Measurements from ENCODE around the gene IPO4.
"Not testable (repeated sequence)": the region's sequence is repeated elsewhere in the genome, so short reads cannot be mapped to it uniquely, and the experiment has no call there.

IPO4 gene

DNA sequence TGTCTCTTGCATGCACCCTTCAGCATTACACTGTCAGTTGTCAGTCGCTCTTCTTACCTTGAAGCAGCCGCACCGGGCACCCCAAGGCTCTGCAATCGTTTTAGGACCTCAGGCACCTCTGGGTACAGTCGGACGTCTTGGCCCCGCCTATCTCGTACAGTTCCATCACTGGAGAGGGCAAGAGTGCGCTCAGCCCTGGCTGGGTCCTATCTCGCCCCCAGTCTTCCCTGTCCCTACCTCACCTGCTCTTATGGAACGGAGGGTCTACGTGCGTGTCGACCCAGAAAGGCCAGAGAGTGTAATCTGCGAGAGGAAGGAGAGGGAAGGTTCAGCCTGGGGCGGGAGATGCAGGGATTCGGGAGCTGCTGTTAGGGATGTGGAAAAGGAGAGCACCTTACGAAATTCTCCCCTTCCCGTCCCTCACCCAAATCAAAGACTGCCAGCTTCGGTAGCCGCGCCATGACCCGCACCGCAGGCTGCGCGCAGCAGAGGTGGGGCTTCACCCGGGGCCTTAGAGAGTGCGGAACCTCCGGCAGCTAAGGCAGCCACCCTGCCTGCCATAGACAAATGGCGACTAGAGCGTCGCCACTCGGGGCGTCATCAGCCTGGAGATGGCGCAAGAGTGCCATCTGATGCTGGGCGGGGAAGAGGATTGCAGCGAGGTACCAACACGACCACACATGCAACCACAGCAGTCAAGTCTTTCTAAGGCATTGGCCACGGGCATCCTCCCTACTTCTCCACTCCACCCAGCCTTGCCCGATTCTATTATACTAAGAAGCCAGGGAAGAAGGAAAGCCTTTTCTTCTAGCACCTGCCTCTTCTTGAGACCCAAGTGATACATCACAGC is 27.1 kb upstream of the IPO4 start, which contains the start of gene MDP1:
Gene MDP1 (minus strand): TSS at position 572 of the 850 bp plus-strand sequence. CDS start 111 bp downstream, at position 461.
- peak; percentile 89 for DNase-seq

DNA sequence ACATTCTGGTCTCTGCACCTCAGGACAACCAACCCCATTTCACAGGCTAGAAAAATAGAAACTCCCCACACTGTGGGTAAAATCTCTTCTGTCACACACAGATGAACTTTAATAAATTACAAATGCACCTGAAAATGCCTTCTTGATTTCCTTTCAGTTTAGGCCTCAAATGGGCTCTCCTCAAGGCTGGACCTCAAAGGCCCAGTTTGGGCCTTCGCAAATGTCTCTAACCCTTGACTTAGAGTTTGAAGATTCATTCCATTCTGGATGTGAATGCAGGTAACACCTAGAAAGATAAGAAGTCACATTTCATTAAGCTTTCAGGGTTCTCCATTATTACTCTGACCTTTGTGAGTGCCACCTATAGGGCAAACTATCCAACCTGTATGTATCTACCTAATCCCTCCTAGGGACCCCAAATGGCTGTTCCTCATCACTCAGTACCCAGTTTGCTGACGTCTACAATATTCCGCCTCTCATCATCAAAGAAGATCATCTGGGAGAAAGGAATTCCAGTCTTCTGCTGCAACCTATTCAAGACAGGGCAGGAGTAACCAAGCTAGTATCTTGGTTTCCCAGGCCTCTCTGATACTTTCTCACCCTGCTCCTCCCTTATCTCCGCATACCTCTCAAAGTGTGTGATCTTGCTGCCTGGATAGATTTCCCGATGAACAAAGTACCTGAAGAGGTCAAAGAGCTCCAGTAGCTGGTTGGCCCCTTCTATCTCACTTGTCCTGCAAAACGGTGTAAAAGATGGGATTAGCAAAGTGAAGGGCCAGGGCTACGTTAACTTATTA is 25.4 kb upstream of the IPO4 start:
- DNase-seq: no peak

DNA sequence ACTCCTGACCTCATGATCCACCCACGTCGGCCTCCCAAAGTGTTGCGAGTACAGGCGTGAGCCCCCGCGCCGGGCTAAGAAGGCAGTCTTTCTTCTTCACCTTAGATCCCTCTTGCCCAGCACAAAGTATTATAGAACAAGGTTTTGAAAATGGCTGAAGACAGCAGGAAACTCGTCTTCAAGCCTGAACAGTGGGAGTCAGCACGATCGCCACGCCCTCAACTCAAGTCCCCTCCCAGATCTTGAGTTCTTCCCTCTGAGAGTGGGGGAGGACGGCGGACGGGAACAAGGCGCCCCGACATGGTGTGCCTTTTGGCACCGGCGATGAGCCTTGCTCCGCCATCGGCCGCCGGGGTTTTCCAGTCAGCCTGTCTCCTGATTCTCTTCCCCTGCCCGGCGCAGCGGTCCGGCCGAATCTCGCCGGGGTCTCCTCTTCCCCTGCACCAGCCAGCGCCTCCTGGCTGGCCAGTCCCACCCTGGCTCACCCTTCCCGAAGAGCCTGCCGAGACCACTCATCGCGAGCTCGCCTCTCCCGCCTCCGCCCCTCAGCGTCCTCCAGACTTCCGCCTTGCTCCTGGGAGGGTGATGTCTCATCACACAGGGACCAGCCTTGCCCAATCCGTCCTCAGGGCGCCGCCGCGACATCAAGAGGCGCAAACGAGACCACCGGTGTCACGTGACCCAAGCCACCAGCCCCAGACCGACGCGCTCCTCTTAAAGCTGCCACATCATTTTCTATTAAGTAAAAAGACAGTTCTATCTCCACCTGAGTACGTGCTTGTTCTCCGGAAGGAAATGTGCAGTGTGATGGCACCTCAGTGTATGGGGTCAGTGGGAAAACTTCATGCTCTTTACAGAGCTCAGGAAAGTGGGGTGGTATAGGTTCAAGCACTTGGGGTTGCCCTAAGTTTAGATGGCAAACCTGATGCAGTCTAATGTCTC is 24.6 kb upstream of the IPO4 start, which contains the start of gene CHMP4A:
Gene CHMP4A (minus strand): TSS at position 565 of the 942 bp plus-strand sequence. CDS start 49 bp downstream, at position 516.
- peak; percentile 98 for DNase-seq

DNA sequence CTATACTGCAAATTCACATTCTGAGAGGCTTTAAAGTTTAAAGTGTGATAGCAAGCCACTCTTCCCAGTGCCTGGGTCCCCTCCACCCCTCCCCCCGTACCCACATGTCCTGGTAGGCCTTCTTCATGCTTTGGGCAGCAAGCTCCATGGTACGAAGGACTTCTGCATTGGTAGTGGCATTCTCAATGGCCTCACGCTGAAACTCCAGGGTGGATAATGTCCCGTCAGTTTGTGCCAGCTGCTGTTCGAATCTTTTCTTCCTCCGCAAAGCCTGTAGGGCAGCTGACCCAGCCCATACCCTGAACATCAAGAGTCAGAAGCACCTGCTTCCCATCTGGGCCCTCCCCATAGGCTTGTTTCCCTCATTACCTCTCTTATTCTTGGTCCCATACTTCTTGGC is 22.7 kb upstream of the IPO4 start:
- no peak for DNase-seq

DNA sequence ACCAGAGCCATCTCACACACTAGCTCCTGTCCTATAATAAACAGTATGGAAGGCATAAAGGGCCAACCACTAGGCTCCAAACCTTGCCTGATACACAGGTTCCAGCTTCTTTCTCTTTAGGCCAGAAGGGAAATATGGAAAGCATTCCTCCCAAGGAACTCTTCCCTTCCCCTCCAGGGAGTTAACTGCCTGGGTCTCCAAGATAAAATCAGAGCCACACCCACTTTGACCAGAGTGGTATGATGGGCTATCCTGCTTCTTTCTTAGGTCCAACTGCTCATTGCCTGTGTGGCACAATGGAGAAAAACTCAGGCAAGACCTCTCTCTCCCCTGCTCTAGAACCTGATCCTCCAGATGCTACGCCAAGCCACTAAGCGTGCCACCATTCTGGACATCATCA is 19.0 kb upstream of the IPO4 start:
- DNase-seq: no peak

DNA sequence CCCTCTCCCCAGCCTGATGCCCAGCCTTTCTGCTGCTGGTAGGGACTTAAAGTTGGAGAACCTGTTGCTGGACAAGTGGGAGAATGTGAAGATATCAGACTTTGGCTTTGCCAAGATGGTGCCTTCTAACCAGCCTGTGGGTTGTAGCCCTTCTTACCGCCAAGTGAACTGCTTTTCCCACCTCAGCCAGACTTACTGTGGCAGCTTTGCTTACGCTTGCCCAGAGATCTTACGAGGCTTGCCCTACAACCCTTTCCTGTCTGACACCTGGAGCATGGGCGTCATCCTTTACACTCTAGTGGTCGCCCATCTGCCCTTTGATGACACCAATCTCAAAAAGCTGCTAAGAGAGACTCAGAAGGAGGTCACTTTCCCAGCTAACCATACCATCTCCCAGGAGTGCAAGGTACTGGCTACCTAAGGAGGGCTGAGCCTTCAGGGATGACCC is 18.5 kb upstream of the IPO4 start:
- DNase-seq: no peak

DNA sequence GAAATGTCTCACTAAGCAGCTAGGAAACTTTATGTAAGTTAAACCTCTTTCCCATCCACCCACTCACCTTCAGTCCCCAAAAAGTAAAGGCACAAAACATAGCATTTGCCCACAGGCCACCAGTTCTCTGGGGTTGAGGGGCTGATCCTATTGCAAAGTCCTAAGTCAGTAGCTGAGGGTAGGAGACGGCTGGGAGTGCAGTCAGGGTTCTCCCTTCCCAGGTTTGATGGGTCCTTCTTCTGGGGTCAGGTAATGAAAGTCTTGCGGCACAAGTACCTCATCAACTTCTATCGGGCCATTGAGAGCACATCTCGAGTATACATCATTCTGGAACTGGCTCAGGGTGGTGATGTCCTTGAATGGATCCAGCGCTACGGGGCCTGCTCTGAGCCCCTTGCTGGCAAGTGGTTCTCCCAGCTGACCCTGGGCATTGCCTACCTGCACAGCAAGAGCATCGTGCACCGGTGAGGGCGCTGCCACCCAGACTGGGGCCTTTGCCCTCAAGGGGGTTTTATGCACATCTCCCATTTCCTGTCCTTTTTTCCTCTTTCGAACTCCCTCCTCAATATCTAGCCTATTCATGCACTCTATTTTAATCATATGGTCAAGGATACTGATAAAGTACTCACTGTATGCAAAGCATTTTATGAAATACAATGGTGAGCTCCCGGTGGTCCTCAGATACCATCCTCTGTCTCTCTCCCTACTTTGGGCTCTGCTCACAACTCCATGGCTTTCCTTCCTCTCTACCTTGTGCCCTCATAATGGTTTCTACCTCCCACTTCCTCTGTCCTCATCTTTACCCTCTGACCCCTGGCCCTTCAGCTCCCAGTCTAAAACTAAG is 17.9 kb upstream of the IPO4 start:
- DNase-seq: no peak

DNA sequence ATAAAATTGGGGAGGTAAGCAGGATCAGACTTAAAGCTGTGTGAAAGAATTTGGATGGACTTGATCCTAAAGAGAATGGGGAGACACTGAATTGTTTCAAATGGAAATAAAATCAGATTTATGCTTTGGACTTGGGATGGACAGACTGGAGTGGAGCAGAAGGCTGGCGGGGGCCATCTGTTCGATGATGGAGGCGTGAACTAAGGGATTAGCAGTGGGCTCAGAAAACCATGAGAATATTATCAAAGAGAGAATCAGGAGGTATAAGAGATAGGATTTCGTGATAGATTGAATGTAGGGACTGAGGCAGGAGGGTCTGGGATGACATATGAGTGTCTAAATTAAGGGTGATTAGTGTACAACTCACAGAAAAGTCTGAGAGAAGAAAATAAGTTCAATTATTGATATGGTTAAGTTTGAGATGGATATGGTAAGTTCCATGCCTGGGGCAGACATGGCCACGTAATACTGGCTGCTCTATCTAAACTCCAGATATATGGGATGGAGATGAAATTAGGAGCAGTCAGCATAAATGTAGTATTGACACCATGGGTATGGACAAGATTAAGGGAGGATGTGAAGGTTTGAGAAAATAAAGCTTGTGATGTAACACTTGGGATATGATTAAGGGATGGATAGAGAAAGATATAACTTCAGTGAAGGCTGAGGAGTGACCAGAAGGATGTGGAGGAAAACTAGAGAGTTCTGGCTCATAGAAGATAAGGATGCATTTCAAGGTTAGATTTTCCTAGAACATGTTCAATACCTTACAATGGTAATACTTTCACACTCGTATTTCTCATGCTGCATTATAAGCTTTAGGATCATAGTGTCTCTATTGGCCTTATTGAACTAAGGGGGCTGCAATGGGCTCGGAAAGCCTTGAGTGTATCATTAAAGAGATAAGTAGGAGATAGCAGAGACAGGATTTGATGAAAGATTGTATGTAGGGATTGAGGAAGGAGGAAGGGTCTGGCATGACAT is 15.8 kb upstream of the IPO4 start:
- DNase-seq: no peak

DNA sequence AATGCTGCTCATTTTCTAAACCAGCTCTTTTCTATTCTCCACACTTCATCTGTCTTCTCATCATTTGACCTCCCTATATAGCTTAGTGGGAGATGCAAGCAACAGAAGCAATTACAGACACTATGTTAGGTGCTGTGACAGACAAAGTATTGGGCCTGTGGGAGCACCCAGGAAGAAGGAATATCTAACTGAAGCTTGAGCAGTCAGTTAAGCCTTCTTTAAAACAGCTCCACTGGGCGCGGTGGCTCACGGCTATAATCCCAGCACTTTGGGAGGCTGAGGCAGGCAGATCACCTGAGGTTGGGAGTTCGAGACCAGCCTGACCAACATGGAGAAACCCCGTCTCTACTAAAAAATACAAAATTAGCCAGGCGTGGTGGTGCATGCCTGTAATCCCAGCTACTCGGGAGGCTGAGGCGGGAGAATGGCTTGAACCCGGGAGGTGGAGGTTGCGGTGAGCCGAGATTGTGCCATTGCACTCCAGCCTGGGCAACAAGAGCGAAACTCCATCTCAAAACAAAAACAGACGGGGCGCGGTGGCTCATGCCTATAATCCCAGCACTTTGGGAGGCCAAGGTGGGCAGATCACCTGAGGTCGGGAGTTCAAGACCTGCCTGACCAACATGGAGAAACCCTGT is 14.8 kb upstream of the IPO4 start:
- not testable (repeated sequence) for DNase-seq

DNA sequence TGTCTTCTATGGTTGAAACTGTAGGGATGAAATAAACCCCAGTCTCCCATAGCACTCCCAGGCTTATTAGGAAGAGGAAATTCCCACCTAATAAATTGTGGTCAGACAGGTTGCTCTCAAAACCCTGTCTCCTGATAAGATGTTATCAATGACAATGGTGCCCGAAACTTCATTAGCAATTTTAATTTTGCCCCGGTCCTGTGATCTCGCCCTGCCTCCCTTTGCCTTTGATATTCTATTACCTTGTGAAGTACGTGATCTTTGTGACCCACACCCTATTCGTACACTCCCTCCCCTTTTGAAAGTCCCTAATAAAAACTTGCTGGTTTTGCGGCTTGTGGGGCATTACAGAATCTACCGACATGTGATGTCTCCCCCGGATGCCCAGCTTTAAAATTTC is 13.9 kb upstream of the IPO4 start:
- not testable (repeated sequence) for DNase-seq

DNA sequence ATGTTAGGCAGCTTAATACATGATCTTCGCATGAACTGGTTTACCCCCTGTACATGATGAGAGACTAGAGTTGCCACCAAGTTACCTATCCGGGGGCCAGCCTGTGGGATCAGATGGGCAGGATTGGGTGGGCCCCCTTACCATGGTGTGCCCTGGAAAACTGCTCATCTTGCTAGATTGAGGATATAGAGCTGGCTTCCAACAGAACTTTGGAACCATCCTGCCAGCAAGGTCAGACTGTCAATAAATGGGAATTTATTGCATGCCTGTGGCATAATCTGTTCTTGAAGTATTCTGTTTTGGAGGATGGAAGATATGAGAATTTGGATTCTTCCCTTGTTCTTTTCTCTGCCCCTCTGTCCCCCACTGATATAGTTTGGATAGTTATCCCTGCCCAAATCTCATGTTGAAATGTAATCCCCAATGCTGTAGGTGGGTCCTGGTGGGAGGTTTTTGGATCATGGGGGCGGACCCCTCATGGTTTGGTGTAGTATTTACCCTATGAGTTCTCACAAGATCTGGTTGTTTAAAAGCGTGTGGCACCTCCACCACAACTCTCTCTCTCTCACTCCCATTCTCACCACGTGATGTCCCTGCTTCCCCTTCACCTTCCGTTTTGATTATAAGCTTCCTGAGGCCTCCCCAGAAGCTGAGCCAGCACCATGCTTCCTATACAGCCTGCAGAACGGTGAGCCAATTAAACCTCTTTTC is 10.4 kb upstream of the IPO4 start:
- no peak for DNase-seq

DNA sequence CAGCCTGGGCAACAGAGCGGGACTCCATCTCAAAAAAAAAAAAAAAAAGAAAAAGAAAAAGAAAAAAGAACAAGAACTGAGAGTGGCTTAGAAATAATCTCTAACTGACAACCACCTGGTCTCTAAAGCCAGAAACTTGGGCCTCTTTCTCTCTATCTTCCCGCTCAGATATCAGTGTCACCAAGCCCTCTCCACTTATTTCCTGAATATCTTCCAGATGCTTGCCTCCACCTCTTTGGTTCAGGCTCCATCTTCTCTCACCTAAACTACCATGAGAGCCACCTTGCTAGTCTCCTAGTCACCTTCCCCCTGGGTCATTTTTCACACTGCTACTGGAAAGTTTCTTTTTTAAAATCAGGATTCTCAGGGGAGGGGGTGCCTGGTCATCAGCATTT is 8.4 kb upstream of the IPO4 start:
- DNase-seq: no peak

DNA sequence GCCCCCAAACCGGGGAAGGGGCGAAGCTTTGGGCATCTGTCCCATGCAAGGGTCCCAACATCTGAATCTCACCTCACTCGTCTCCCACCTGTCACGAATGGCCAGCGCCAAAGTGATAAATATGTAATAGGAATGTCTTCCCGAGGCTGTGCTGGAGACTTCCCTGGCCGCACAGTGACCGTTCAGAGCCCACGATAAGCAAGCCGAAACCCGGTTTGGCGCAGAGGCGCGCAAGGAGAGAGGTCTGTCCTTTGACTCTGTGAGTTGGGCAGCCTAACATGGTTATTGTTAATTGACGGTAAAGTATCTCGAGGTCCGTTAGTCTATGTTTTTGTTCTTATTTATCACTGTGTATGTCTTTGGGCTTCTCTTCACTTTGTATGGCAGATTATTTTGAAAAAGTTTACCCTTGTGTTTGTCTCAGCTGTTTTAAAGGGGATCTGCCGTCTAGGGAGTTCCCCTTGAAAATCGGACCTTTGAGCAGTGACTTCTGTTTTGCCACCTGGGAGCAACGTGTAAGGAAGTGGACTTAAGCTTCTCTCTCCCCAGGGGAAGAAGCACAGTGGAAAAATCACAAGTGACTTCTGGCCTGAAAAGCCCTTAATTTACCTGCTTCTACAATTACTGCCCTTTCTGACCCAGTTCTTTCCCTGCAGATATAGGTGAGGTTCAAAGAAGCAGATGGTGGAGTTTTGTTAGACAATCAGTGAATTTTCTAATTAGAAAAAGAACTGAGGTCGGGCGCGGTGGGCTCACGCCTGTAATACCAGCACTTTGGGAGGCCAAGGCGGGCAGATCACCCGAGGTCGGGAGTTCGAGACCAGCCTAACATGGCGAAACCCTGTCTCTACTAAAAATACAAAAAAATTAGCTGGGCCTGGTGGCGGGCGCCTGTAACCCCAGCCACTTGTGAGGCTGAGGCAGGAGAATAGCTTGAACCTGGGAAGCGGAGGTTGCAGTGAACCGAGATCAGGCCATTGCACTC is 7.7 kb upstream of the IPO4 start:
- DNase-seq: no peak

DNA sequence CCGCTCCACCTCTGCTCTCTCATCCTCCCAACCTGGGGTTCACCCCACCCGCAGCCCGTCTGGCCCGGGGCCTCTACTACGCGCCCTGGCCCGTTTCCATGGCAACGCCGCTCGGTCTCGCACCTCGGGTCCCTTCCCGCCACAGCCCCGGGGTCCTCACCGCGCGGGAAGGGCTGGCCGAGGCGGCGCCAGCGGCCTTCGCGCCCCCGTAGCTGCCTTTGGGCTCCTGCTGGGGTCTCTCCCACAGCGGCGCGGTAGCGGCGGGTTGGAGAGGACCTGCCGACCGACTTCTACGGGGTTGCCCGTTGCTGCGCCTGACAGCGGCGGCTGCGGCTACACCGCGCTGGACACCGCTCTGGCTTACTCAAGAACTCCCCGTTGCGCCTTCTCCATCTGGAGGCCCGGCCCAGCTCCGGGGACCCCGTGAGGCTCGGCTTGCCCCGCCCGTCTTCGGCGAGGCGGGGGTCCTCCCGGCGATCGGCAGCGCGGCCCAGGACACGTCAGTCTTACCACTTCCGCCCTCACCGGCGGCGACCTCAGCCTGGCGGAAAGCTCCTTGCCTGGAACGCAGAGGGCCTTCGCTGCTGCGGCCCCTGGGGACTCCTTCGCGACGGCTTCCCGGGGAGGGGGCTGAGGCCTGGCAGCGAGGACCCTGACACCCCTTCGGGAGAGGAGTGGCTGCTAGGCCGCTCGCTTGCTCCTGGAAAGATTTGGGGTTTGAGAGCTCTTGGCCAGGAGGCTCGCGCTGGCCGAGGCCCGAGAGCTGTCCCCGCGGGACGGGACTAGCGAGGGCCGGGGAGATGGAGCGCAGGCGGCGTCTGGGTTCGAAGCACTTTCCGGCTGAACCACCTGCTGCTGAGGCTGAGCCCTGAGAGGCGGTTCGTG is 6.8 kb upstream of the IPO4 start, which contains the start of gene TM9SF1:
Gene TM9SF1 (minus strand): TSS at position 256 of the 885 bp plus-strand sequence. CDS start 422 bp downstream, outside the sequence.
- peak; percentile 93 for DNase-seq

DNA sequence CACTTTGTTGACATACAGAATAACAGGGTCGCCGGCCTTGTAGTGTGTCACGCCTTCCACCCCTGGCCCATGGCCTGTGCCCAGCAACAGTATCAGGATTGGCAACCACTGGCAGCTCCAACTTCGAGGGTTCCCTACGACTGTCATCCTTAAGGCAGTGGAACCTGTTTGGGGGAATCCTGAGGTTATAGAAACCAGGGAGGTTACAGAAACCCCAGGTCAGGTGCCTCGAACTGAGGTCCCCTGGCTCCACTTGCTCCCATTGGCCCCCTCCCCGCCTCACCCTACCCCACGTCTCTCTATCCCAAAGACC is 6.2 kb upstream of the IPO4 start:
- no peak for DNase-seq

DNA sequence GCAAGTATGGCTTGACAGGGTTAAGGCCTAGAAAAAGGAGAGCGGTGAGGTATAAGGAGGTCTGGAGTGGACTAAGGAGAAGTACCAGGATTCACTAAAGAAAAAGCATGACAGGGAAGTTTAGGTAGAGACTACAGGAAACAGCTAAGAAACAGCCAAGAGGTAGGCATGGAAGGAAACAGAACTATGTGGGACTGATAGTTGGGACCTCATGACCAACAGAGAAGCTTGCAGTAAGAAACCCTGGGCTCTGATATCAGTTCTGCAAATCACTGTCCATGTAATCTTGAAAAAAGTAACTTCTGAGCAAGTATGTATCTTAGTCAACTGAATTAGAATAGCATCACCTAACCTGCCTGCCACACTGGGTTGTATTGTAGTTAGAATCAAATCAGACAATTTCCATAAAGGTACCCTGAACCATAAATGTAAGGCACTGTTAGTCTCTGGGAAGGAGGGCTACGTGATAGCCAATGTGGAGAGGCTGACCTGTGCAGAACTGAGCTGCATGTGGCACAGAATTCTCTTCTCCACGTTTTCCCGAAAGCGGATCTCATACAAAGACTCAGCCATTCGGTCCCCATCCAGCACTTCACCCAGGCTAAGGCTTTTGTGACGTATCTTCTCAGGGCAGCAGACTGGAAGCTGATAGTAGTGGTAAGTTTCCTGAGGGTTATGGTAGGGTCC is 5.7 kb upstream of the IPO4 start:
- no peak for DNase-seq

Data from right hindlimb (tissue), 1 donor.